HG02588 (cell line): ENCODE results near the gene SULT1C4.

Experiments used
- ATAC-seq: cut with Tn5 transposase; IDR thresholded peaks from one replicate; pipeline ENCODE4 v1.9.1; 2021; ENCODE audit warnings: mild to moderate bottlenecking, moderate library complexity; ENCODE audit not compliant: unreplicated experiment

SULT1C4 gene

DNA sequence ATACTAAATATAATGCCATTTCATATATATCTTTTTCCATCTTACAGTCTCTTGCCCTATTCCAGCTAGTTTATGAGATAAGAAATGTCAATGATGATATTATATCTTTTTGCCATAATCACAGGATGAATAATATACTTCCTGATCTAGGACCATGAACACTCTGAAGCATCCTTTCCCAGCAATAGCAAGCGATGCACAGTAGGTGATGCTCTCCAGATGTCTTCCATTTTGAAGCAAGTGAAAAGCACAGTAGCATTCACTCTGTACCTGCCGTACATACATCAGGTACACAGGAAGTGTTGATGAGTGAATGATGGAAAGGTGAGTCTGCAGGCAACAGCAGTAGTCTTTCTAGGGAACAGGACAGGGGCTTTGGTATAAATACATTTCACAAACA, 8.6 kb upstream of the SULT1C4 start:
- no peak for ATAC-seq

DNA sequence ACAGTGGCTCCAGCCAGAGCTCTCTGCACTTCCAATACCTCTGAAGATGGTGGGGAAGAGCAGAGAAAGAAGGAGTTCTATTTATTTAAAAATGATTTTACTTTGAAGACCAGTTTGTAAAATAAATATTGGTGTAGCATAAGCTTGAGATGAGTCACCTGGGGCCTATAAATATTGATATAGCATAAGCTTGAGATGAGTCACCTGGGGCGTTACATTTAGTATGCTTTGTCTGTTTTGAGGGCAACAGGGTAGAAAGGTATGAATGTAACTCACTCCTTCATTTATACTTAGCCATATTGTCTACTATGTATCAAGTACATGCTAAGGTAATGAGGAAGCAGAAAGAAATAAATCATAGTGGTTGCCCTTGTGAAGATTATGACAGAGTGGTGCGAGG, 7.7 kb upstream of the SULT1C4 start:
- ATAC-seq, result no peak

DNA sequence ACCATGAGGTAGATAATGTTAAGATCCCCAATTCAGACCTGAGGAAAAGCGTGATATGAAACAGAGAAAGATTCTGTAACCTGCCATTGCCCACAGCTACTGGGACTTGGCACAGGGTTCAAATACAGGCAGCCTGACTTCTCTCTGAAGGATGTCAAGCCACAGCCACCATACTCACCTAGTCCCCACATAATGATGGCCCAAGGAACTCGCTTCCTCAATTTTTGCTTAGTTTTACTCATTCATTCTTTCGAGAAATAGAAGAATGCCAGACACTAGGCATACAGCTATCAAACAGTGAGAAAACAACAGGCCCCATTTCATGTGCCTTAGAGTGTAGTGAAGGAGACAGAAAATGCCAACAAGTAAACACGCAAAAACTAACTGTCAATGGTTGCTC, 980 bp upstream of the SULT1C4 start:
- ATAC-seq, result no peak

DNA sequence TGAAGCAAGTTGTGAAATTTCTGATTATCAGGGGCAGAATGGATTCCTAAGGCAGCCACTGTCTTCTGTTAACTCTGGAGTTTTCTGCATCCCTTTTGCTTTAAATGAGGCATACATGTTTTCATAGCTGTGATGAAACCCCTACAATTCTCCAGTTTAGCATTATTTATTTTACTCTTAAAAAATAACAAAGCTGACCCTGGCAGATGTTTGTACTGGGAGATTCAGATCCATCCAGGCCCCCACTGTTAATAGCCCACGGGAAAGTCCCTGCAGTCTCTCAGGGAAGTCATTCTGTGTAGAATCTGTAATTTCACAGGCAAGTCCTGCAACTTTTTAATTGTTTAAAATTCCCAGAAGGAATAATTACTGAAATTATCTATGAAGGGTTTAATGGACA, 353 bp upstream of the SULT1C4 start:
- no peak for ATAC-seq

DNA sequence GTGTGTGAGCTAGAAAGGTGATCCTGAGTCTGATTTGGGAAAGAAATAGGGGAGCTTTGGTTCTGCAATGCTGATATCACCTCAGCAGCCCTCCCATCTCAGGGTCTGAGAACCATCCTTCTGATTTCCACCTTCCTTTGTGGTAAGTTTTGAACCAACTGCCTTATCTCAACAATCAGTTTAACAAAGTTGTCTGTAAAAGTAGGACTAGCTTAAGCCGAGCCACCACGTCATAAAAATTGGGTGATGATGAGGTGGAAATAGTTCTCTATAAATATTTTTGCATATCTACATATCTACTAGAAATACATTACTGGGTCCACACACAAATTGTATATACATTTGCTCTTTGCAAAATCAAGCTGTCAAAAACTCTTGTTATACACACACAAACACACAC, 1.1 kb downstream of the SULT1C4 start:
- no peak for ATAC-seq

DNA sequence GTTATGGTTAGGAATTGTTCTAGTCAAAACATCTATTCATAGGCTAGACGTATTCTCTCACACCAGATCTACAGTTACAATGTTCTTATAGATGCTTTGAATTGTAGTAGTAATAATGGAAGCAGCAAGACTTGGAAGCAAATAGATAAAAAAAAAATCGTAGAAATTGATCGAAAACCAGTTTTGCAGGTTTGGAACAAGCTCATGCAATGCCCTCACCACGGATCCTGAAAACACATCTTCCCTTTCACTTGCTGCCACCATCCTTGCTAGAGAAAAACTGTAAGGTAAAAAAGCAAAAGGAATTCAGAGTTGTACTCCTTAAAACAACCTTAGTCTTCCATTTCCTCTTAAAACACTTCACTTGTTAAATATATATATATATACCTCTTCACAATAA, 4.4 kb downstream of the SULT1C4 start:
- ATAC-seq, result no peak

DNA sequence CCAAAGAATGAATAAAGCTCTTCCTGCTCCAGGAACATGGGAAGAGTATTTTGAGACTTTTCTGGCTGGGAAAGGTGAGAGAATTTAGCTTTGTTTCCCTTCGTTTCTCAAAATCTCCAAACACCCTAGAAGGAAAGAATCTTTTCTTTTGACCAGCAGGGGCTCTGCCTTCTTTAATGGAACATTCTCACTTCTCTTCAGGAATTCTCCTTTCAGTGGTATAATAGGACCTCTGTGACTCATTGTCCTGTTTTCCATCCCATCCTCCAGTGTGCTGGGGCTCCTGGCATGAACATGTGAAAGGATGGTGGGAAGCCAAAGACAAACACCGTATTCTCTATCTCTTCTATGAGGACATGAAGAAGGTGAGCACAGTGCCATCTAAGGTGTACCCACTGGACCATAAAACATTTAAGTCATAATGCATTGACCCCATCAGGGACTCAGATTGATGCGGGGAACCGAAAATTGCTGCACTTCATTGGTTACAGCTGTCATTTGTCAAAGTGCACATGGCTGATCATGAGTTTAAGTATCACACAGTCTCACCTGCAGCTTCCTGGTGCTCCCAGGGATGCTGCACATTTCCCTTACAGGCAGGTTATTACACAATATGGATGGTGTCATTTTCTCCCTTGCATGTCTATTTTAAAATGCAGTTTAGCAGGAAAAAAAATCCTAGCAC, 5.5 kb downstream of the SULT1C4 start:
- no peak for ATAC-seq

DNA sequence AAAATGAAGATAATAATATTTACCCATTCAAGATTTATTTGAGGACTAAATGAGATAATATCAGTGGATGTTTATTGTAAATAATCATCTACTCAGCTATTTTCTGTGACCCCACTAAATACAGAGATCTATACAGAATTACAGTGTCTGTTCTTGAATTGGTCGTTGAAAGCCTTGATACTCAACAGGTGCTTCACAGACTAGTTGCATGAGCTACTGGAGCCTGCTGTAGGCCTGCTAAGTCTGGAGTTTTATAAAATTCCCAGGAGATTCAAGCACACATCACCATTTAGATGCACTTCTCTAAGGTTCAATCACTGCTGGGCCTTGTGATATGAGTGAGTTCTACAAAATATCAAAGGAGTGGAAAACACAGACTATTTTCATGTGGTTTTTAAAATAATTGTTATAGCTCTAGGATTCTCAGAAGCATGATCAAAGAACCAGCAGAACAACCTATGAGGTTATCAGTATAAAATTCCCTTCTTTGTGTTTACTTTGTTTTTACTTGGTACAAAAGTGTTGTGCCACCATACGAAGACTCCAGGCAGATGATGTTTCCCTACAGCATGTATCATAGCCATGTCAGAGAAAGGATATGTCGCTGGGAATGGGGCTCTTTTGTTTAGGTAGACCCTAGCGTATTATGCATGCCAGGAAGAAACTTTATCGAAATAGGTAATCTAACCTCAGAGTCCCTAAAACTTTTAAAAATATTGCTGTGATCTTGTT, 7.1 kb downstream of the SULT1C4 start:
- no peak for ATAC-seq

DNA sequence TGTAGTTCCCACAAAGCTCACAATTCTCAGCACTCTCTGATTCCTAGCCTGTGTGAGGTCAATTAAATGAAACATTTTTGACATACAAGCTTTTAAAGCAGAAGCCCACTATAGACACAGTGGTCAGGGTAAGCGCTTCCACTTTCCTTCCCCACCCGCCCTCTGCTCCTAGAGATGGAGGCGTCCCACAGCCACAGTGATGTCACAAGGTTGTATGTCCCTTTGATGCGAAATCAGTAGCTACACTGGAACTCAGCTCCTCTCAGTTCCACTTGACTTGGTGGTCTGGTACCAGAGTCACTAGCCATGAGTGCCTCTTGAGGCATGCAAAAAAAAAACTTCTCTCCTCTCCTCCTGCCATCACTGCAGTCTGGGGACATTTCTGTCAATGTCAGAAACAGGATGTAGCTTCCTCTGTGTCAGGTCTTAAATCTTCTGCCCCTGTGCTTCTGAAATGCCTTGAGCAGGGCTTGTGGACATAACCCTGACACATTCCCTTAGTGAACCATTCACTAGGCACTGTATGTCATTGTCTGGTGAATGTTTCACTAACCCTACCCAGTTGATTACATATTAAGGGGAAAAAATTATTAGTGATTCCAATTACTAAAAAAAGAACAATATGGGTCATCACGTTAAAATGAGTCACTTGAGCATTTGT, 7.8 kb downstream of the SULT1C4 start:
- peak; percentile 59 for ATAC-seq

DNA sequence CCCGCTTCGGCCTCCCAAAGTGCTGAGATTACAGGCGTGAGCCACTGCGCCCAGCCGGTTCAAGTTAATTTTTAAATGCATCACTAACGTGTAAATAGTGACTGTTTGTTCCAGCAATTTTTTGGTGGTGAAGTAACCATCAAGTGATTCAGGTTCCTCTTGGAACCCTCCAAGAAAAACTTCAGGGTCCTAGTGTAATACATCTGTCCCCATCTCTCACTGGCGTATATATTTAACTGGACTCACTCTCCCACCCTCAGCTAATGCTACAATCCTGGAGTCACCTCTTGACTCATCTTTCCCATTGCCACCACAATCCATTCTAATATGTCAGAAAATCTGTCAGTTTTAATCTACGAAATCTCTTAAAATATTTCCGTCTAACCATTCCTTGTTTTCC, 10.3 kb downstream of the SULT1C4 start:
- no peak for ATAC-seq

DNA sequence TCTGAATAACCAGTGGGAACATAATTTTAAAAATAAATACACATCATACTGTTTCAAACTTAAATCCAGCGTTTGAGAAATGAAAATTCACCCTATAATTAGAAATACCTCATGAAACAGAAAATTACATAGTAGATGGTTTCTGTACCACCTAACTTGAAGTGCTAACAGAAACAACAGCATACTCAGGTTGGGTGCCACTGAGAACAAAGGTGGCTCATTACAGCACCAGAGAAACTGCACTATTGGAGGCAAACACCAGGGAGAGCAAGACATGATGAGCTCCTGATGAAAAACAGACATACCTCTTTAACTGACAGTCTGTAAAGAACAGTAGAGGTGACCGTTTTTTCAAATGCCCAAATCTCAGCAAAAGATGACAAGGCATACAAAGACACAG, 12.6 kb downstream of the SULT1C4 start:
- no peak for ATAC-seq

DNA sequence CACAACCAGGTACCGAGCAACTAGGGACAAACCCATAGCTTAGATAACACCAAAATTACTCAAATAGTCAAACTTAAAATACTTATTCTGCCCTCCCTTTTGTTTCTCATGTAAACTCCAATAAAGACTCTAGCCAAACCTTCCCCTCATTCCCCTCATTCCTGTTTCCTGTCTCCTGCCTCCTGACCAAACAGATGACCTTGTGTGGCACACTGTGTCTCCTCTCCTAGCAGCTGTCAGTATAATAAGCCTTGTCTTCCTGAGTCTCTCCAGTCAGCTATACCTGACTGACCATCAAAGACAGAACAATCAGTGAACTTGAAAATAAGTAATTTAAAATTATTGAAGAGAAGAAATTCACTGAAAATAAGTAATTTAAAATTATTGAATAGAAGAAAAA, 14.3 kb downstream of the SULT1C4 start:
- no peak for ATAC-seq

DNA sequence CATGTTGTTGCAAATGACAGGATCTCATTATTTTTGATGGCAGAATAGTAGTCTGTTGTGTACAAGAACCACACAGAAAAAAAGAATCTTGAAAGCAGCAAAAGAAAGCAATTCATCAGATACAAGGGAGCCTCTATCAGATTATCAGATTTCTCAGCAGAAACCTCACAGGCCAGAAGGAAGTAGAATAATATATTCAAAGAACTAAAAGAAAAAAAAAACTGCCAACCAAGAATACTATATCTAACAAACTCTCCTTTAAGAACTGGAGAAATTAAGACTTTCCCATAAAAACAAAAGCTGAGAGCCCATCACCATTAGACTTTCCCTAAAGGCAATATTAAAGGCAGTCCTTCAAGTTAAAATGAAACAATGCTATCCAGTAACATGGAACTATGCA, 15.4 kb downstream of the SULT1C4 start:
- no peak for ATAC-seq

DNA sequence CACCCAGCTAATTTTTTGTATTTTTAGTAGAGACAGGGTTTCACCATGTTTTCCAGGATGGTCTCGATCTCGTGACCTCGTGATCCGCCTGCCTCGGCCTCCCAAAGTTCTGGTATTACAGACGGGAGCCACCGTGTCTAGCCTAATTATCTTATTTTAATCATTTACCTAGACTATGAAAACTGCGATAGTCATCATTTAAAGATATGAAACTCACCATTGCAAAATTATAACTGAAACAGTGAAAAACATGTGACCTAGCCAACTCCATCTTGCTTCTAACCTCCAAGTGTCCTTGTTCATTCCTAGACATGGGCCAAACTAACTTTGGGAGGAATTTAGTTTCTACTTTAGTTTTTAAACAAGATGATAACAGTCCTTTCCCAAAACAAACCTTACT, 17.4 kb downstream of the SULT1C4 start:
- no peak for ATAC-seq

DNA sequence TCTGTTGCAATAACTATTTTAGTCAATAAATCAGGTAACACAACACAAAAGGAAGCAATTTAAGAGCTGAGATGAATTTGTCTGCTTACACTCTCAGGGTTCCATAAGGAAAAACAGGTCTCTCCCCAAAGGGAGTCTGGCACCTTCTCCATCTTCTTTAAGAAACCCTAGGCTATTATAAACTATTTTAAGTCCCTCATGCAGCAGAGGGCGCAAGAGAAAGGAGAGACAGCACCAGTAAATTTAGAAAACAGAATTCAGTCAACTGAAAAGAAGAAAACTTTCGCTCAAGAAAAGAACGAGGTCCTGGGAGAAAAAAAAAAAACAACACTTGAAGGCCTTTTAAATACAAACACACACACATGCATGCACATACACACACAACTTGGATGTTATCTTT, 19.1 kb downstream of the SULT1C4 start:
- no peak for ATAC-seq

DNA sequence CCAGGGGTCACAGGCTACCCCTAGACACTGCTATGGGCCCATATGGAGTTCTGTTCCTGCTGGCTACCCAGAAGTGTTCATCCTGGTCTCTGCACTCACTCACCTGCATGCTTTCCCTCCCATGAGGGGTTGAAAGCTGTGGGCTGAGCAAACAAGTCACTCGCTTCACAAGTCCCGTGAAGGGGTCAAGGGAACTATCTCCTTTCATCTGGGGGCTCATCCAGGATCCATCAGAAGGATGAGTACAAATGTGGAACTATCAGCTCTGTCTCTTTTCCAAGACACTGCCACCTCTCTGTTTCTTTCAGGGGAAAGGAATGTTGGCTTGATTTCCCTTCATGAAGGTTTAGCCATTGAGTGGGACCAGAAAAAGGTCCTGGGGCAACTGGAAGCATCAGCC, 21.7 kb downstream of the SULT1C4 start:
- no peak for ATAC-seq

DNA sequence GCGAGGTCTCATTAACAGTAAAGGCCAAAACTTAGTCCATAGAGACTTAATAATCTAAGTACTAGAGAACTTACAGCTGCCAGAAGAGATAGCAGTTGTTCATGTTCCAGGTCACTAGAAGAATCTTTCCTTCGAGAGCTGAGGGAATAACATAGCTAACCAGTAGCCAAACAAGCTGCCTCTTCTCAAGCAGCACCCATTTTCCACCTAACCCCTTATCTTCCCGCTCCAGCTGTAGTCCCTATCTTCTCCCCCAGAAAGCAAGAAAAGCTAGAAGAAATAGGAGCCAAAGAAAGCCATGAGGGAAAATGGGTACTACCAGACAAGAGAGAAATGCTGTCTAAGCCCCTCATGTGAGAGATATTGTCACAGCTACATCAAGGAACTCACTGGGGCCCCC, 24.0 kb downstream of the SULT1C4 start:
- ATAC-seq, result no peak

DNA sequence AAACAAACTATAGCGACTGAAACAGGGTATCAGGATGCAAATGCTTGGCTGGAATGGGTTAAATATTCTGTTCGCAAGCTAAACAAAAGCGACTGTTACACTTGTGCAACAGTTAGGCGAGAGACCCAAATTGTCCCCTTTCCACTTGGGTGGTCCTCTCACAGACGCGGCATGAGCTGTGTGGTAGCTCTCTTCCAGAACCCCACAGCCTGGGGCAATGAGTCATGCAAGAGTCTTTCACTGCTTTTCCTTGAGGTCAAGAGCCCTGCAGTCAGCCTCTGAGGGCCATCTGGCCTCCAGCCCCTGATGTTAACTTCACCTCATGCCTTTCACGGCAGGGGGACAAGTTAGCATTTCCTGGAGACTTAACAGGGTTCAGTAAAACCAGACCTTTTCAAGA, 25.7 kb downstream of the SULT1C4 start:
- no peak for ATAC-seq

DNA sequence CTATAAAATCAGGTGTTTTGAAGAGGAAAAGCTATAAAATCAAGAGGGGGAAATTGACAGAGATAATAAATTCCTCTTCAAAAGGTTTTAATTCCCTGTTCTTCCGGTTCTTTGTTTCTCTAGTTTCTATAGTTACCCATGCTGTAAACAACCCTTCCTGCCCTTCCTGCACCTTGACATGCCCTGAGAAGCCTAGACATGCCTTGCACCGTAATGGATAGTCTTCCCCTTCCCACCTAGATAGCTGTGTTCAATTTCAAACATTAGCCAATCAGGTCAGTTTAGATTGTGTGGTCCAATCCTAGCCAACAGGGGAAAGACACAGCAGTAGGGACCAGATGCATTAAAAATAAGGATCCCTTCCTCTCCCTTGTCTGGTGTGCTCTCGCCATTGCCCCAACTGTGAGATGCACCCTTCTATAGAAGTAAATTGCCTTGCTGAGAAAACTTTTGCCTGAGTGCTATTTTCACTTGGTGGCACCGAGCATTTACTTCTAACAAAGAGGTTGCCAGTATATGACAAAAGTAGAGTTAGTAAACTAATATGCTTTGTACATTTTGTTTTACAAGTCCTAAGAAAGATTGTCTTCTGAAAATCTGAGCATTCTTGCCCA, 27.1 kb downstream of the SULT1C4 start:
- ATAC-seq, result no peak

DNA sequence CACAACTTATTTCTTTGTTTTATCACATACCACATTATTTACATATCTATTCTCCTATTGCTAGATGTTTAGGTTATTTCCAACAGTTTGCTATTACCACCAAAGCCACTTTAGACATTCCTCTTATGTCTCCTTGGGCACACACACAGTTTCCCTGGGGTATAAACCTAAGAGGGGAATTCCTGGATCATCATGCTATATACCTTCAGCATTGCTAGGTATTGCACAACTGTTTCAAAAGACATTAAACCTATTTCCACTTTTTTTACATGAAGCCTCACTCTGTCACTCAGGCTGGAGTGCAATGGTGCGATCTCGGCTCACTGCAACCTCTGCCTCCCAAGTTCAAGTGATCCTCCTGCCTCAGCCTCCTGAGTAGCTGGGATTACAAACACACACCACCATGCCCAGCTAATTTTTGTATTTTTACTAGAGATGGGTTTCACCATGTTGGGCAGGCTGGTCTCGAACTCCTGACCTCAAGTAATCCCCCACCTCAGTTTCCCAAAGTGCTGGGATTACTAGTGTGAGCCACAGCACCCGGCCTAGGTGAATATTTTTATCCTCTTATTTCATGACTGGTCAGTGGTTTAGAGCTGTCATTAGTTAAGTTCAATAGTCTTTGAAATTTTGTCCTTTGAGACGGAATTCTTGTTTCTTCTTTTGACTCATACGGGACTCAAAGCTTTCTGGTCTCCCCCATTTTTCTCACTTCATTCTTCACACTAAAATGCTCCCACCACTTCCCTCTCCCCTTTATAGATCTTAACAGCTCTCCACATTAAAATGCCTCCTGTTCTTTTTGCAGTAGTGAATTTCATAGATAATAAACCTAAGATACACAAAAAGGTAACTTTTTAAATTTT, 30.3 kb downstream of the SULT1C4 start:
- ATAC-seq, result no peak

DNA sequence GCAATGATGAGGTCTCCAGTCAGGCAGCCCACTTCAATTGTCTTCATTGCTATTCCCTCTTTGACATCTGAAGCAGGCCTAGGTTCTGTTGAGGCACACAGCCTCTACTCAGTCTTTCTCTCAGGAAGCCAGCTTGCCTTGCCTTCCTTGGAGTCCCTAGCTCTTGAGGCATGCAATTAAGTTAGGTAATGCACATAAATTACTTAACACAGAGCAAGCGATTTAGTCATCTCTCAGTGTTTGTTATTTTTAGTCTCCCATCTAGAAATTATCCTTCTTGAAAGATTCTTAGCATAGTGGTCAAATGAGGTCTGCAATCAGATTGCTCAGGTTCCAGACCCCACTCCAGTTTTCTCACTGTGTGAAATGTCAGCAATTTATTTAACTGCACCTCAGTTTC, 32.0 kb downstream of the SULT1C4 start:
- ATAC-seq, result no peak
